HCT116 (cell line): Measurements from ENCODE around the gene SLC24A3. TPM values are rescaled to one million over a fixed set of nuclear protein-coding genes. Genes with fewer than 3 reads are reported as not detected.

Experiments
- ATAC-seq: fragments of 200-7000 bp; cut with Tn5 transposase; 2 replicates; pipeline ENCODE4 v1.9.1; 2020; ENCODE audit warnings: mild to moderate bottlenecking, moderate library complexity
- BruUV-seq: library from RNA; stranded (reverse); fragments of 400-500 nt; replicated peaks from 2 replicates; lab custom pipeline; 2021; lab: Mats Ljungman, UMichigan
- CTCF ChIA-PET: fragments of 300-600 bp; sonication (Branson Sonifier 250); formaldehyde crosslinking; loops from one replicate; lab custom pipeline; 2021; ENCODE audit warnings: antibody characterized with exemption; lab: Charles Lee
- POLR2A ChIA-PET: fragments of 300-600, 350-600 bp; sonication (Branson Sonifier 250); formaldehyde crosslinking; loops from one replicate; lab custom pipeline; 2021; ENCODE audit warnings: antibody characterized with exemption; lab: Charles Lee
- RAD21 ChIA-PET, 2 experiments: fragments of 300-600 bp; sonication (Branson Sonifier 250); formaldehyde crosslinking; loops; one replicate each; lab custom pipeline; 2023; ENCODE audit warnings: low total read pairs in 2 of 2; ENCODE audit not compliant: uncharacterized antibody in 2 of 2, unreplicated experiment in 2 of 2, low non-redundant PET in 1 of 2; lab: Charles Lee
- DNase-seq: peaks from one replicate; pipeline ENCODE4 v3.0.0-alpha.2; 2010; ENCODE audit warnings: low read depth, low spot score
- H2AFZ ChIP-seq: fragments of 200-600 bp; shearing (Covaris generic), sonication (generic); 2 replicates; pipeline ENCODE4 v1.6.1; 2017; ENCODE audit warnings: low read depth, mixed run types, mixed read lengths, antibody characterized with exemption, low read length; ENCODE audit not compliant: poor library complexity, severe bottlenecking
- H3K27ac ChIP-seq: 2 replicates; pipeline ENCODE4 v1.5.1; 2012; ENCODE audit warnings: low read depth, low read length
- H3K27me3 ChIP-seq: fragments of 200-600 bp; sonication (generic); 2 replicates; pipeline ENCODE4 v1.6.1; 2016; ENCODE audit warnings: mixed run types, low read length, mixed read lengths; ENCODE audit not compliant: insufficient read depth
- H3K36me3 ChIP-seq, 2 experiments: fragments of 200-500 bp in 1 of 2; fragments of 200-600 bp in 1 of 2; sonication (Bioruptor generic) in 1 of 2; sonication (generic) in 1 of 2; 2 replicates each; pipeline versions ENCODE4 v1.5.1 to v1.6.1; 2014 to 2016; ENCODE audit warnings: low read length in 2 of 2, inconsistent platforms in 1 of 2, mixed read lengths in 1 of 2, mixed run types in 1 of 2; ENCODE audit not compliant: insufficient read depth in 2 of 2, control insufficient read depth in 1 of 2
- H3K4me1 ChIP-seq, 2 experiments: fragments of 200-600 bp in 1 of 2; sonication (generic) in 1 of 2; 2 replicates each; pipeline versions ENCODE4 v1.5.1 to v1.6.1; 2012 to 2017; ENCODE audit warnings: low read length in 2 of 2, inconsistent platforms in 1 of 2, mild to moderate bottlenecking in 1 of 2, mixed read lengths in 1 of 2, mixed run types in 1 of 2, moderate library complexity in 1 of 2; ENCODE audit not compliant: insufficient read depth in 2 of 2, control insufficient read depth in 1 of 2
- H3K4me2 ChIP-seq: fragments of 200-600 bp; sonication (generic); 2 replicates; pipeline ENCODE4 v1.6.1; 2017; ENCODE audit warnings: mixed run types, low read length, mixed read lengths
- H3K4me3 ChIP-seq, 2 experiments: fragments of 200-600 bp in 1 of 2; sonication (generic) in 1 of 2; replicated peaks in 1 of 2; 2 replicates each; pipeline ENCODE4 v1.5.1; 2011 to 2016; ENCODE audit warnings: low read length in 2 of 2, control low read depth in 1 of 2, low read depth in 1 of 2, mild to moderate bottlenecking in 1 of 2, mixed read lengths in 1 of 2, mixed run types in 1 of 2
- H3K79me2 ChIP-seq: fragments of 200-600 bp; sonication (generic); 2 replicates; pipeline ENCODE4 v1.6.1; 2017; ENCODE audit warnings: mild to moderate bottlenecking, mixed run types, low read length, moderate library complexity, mixed read lengths; ENCODE audit not compliant: insufficient read depth
- H3K9ac ChIP-seq: fragments of 200-600 bp; sonication (generic); 2 replicates; pipeline ENCODE4 v1.6.1; 2016; ENCODE audit warnings: low read length, mixed read lengths
- H3K9me2 ChIP-seq: fragments of 200-600 bp; sonication (generic), shearing (Covaris generic); 2 replicates; pipeline ENCODE4 v1.6.1; 2017; ENCODE audit warnings: mixed run types, mild to moderate bottlenecking, moderate library complexity; ENCODE audit not compliant: insufficient read depth
- H3K9me3 ChIP-seq, 2 experiments: fragments of 200-500 bp in 1 of 2; fragments of 200-600 bp in 1 of 2; sonication (Bioruptor generic) in 1 of 2; sonication (generic) in 1 of 2; 2 replicates each; pipeline ENCODE4 v1.6.1; 2014 to 2017; ENCODE audit warnings: low read length in 2 of 2, mixed read lengths in 2 of 2, inconsistent platforms in 1 of 2, low read depth in 1 of 2, mild to moderate bottlenecking in 1 of 2, mixed run types in 1 of 2, moderate library complexity in 1 of 2; ENCODE audit not compliant: control insufficient read depth in 1 of 2, insufficient read depth in 1 of 2
- H4K20me1 ChIP-seq: fragments of 200-600 bp; sonication (generic), shearing (Covaris generic); 2 replicates; pipeline ENCODE4 v1.6.1; 2017; ENCODE audit warnings: mixed run types, mild to moderate bottlenecking, moderate library complexity; ENCODE audit not compliant: insufficient read depth
- ATF3 ChIP-seq: IDR thresholded peaks from 2 replicates; pipeline ENCODE4 v1.6.1; 2012
- CBX3 ChIP-seq: IDR thresholded peaks from 2 replicates; pipeline ENCODE4 v1.6.1; 2012; ENCODE audit warnings: low read depth
- CTCF ChIP-seq, 3 experiments: fragments of 200-600 bp in 1 of 3; sonication (generic) in 1 of 3; IDR thresholded peaks in 2 of 3; conservative IDR thresholded peaks in 1 of 3; 2 replicates each; pipeline ENCODE4 v1.5.1; 2012 to 2017; ENCODE audit warnings: low read depth in 2 of 3, low read length in 2 of 3, antibody characterized with exemption in 1 of 3, borderline replicate concordance in 1 of 3, control low read depth in 1 of 3, mild to moderate bottlenecking in 1 of 3, mixed read lengths in 1 of 3, mixed run types in 1 of 3, moderate library complexity in 1 of 3; ENCODE audit not compliant: insufficient read depth in 1 of 3
- EGR1 ChIP-seq: IDR thresholded peaks from 2 replicates; pipeline ENCODE4 v1.6.1; 2012; ENCODE audit warnings: low read depth
- ELF1 ChIP-seq: IDR thresholded peaks from 2 replicates; pipeline ENCODE4 v1.6.1; 2012; ENCODE audit warnings: low read depth, borderline replicate concordance
- EZH2 ChIP-seq: fragments of 200-600 bp; sonication (generic); IDR thresholded peaks from 2 replicates; pipeline ENCODE4 v1.6.1; 2017; ENCODE audit warnings: antibody characterized with exemption, mixed run types
- JUND ChIP-seq: IDR thresholded peaks from 2 replicates; pipeline ENCODE4 v1.6.1; 2012
- MAX ChIP-seq: IDR thresholded peaks from 2 replicates; pipeline ENCODE4 v1.6.1; 2012
- POLR2AphosphoS5 ChIP-seq: IDR thresholded peaks from 2 replicates; pipeline ENCODE4 v1.6.1; 2011; ENCODE audit warnings: mild to moderate bottlenecking, low read depth, low read length, moderate library complexity
- RAD21 ChIP-seq: IDR thresholded peaks from 2 replicates; pipeline ENCODE4 v1.6.1; 2012; ENCODE audit warnings: low read depth, mild to moderate bottlenecking
- REST ChIP-seq: IDR thresholded peaks from 2 replicates; pipeline ENCODE4 v1.6.1; 2012; ENCODE audit warnings: low read depth
- SIN3A ChIP-seq: IDR thresholded peaks from 2 replicates; pipeline ENCODE4 v1.6.1; 2012; ENCODE audit warnings: low read depth
- SRF ChIP-seq: IDR thresholded peaks from 2 replicates; pipeline ENCODE4 v1.6.1; 2012; ENCODE audit warnings: low read depth
- TCF7L2 ChIP-seq: IDR thresholded peaks from 2 replicates; pipeline ENCODE4 v1.7.0; 2011; ENCODE audit warnings: borderline replicate concordance, inconsistent platforms; ENCODE audit not compliant: insufficient read depth, insufficient read length; ENCODE audit errors: extremely low read depth
- YY1 ChIP-seq: IDR thresholded peaks from 2 replicates; pipeline ENCODE4 v1.6.1; 2011; ENCODE audit warnings: low read length, low read depth, moderate library complexity, mild to moderate bottlenecking; ENCODE audit not compliant: insufficient replicate concordance; ENCODE audit errors: extremely low read depth
- ZNF274 ChIP-seq: fragments of 200-500 bp; sonication (Bioruptor generic); IDR thresholded peaks from 2 replicates; pipeline ENCODE4 v1.6.1; 2014; ENCODE audit warnings: mild to moderate bottlenecking, low read depth, low read length, inconsistent platforms
- intact Hi-C: fragments of 100-400 bp; cut with micrococcal nuclease; formaldehyde crosslinking; loops from 2 replicates; pipeline ENCODE4 v1.10.0; 2022
- total RNA-seq: library from RNA; stranded (reverse); gene quantifications from one replicate; pipeline ENCODE4 v1.2.1, GENCODE V29; 2021; ENCODE audit not compliant: unreplicated experiment

SLC24A3 gene
- total RNA-seq, 1 experiment from 2014 or later: not detected

GRCh38 chr20:19285436-19285835, 73.0 kb downstream of the SLC24A3 start:
- no peak for TF ChIP-seq YY1
- TF ChIP-seq SRF: no peak
- no peak for TF ChIP-seq EGR1
- TF ChIP-seq POLR2AphosphoS5: no peak
- TF ChIP-seq CBX3: no peak
- Histone ChIP-seq H3K9ac (no peak overlapping the region), H3K36me3 (no peaks in the 10 kb centered on the region), H3K9me3 (peaks cover 0 to 3% of the 10 kb centered on the region in 2 experiments; a peak in 1 of 4 replicates), H2AFZ (no peak overlapping the region), H4K20me1 (no peaks in the 10 kb centered on the region), H3K4me2 (no peak overlapping the region), H3K4me3 (no peak overlapping the region), H3K79me2 (no peaks in the 10 kb centered on the region), H3K27me3 (no peaks in the 10 kb centered on the region), H3K9me2 (no peaks in the 10 kb centered on the region), H3K4me1 (no peaks in the 10 kb centered on the region), H3K27ac (no peak overlapping the region)
- BruUV-seq: no TSS peak
- DNase-seq (no peak), ATAC-seq (no peak)
- intact Hi-C loops: no loop called here
- CTCF ChIA-PET: no interaction called here
- POLR2A ChIA-PET: no interaction called here
- RAD21 ChIA-PET: no interaction called here

- Histone ChIP-seq H3K27me3 (no peaks in the 10 kb centered on the region), H3K79me2 (no peaks in the 10 kb centered on the region), H3K9me2 (no peaks in the 10 kb centered on the region), H3K9ac (no peak overlapping the region), H3K4me3 (no peak overlapping the region), H3K9me3 (peaks cover 0 to 3% of the 10 kb centered on the region in 2 experiments; a peak in 1 of 4 replicates), H3K4me1 (no peaks in the 10 kb centered on the region), H3K4me2 (no peak overlapping the region), H2AFZ (no peak overlapping the region), H3K36me3 (no peaks in the 10 kb centered on the region), H4K20me1 (no peaks in the 10 kb centered on the region), H3K27ac (no peak overlapping the region)
- CTCF ChIA-PET: no interaction called here
- BruUV-seq: no TSS peak
- POLR2A ChIA-PET: no interaction called here
- DNase-seq (no peak), ATAC-seq (no peak)
- intact Hi-C loops: no loop called here
- RAD21 ChIA-PET: no interaction called here
- TF ChIP-seq EGR1 (no peak), RAD21 (no peak), JUND (no peak), SIN3A (no peak), EZH2 (no peak), ATF3 (no peak), CBX3 (no peak), MAX (no peak), ZNF274 (no peak), CTCF (IDR thresholded peaks at IDR 0.05 in 2 of 3, conservative IDR thresholded peaks at IDR 0.05 in 1 of 3; ENCODE audit: borderline replicate concordance in 1 of 3, insufficient read depth in 1 of 3, low read depth in 2 of 3, low read length in 2 of 3) (no peak), TCF7L2 (no peak), POLR2AphosphoS5 (no peak), REST (no peak), ELF1 (no peak)
These were observed 75.6 kb downstream of the SLC24A3 start for GRCh38 chr20:19288061-19288460.
